Measurements from ENCODE around the gene SMAD7. TPM values are rescaled to one million over a fixed set of nuclear protein-coding genes. Genes with fewer than 3 reads are reported as not detected.

SMAD7 gene
- total RNA-seq, 2 experiments from 2014 or later: 9.0 to 9.4 TPM

GRCh38 chr18:48887294-48887904 is 63.4 kb downstream of the SMAD7 start:
- H3K27me3 Mint-ChIP-seq: no peaks in the 10 kb centered on the region
- no peak overlapping the region for H3K4me3 Mint-ChIP-seq
- no peak for DNase-seq
- H3K27ac Mint-ChIP-seq: no peak overlapping the region
- H3K9me3 Mint-ChIP-seq: no peaks in the 10 kb centered on the region
- H3K36me3 Mint-ChIP-seq: no peaks in the 10 kb centered on the region
- H3K4me1 Mint-ChIP-seq: peaks cover 2% of the 10 kb centered on the region

- Mint-ChIP-seq H3K27me3 (no peaks in the 10 kb centered on the region), H3K4me3 (no peak overlapping the region), H3K36me3 (no peaks in the 10 kb centered on the region), H3K4me1 (peaks cover 2% of the 10 kb centered on the region), H3K27ac (no peak overlapping the region), H3K9me3 (no peaks in the 10 kb centered on the region)
- no peak for DNase-seq
Observed at GRCh38 chr18:48886520-48887293, 64.1 kb downstream of the SMAD7 start.

- Mint-ChIP-seq H3K4me1 (peaks cover 2% of the 10 kb centered on the region), H3K4me3 (no peak overlapping the region), H3K36me3 (no peaks in the 10 kb centered on the region), H3K27me3 (no peaks in the 10 kb centered on the region), H3K27ac (no peak overlapping the region), H3K9me3 (peaks cover 1% of the 10 kb centered on the region)
- DNase-seq: no peak
Observed at GRCh38 chr18:48885924-48886400, 64.8 kb downstream of the SMAD7 start.

GRCh38 chr18:48885266-48885923 is 65.4 kb downstream of the SMAD7 start:
- Mint-ChIP-seq H3K36me3 (no peaks in the 10 kb centered on the region), H3K27ac (no peak overlapping the region), H3K27me3 (no peaks in the 10 kb centered on the region), H3K9me3 (peaks cover 2% of the 10 kb centered on the region), H3K4me1 (peaks cover 5% of the 10 kb centered on the region), H3K4me3 (no peak overlapping the region)
- DNase-seq: no peak

- Mint-ChIP-seq H3K4me3 (no peak overlapping the region), H3K27ac (no peak overlapping the region), H3K36me3 (no peaks in the 10 kb centered on the region), H3K4me1 (peaks cover 5% of the 10 kb centered on the region), H3K27me3 (no peaks in the 10 kb centered on the region), H3K9me3 (peaks cover 2% of the 10 kb centered on the region)
- no peak for DNase-seq
Observed at GRCh38 chr18:48884771-48885170, 66.0 kb downstream of the SMAD7 start.

- H3K4me3 Mint-ChIP-seq: no peak overlapping the region
- H3K36me3 Mint-ChIP-seq: no peaks in the 10 kb centered on the region
- no peaks in the 10 kb centered on the region for H3K27me3 Mint-ChIP-seq
- H3K4me1 Mint-ChIP-seq: peaks cover 5% of the 10 kb centered on the region
- peaks cover 2% of the 10 kb centered on the region for H3K9me3 Mint-ChIP-seq
- no peak overlapping the region for H3K27ac Mint-ChIP-seq
- DNase-seq: no peak
Observed at GRCh38 chr18:48884306-48884705, 66.5 kb downstream of the SMAD7 start.

- peaks cover 2% of the 10 kb centered on the region for H3K9me3 Mint-ChIP-seq
- no peak overlapping the region for H3K4me3 Mint-ChIP-seq
- peaks cover 4% of the 10 kb centered on the region for H3K27me3 Mint-ChIP-seq
- peaks cover 4% of the 10 kb centered on the region for H3K4me1 Mint-ChIP-seq
- no peak for DNase-seq
- no peaks in the 10 kb centered on the region for H3K36me3 Mint-ChIP-seq
- no peak overlapping the region for H3K27ac Mint-ChIP-seq
Observed at GRCh38 chr18:48882379-48882778, 68.4 kb downstream of the SMAD7 start.

GRCh38 chr18:48880931-48881330 is 69.8 kb downstream of the SMAD7 start:
- H3K4me1 Mint-ChIP-seq: peaks cover 4% of the 10 kb centered on the region
- H3K4me3 Mint-ChIP-seq: no peak overlapping the region
- peaks cover 2% of the 10 kb centered on the region for H3K9me3 Mint-ChIP-seq
- H3K36me3 Mint-ChIP-seq: no peaks in the 10 kb centered on the region
- H3K27ac Mint-ChIP-seq: no peak overlapping the region
- peaks cover 4% of the 10 kb centered on the region for H3K27me3 Mint-ChIP-seq
- no peak for DNase-seq

GRCh38 chr18:48879008-48879431 is 71.7 kb downstream of the SMAD7 start:
- H3K4me1 Mint-ChIP-seq: peaks cover 4% of the 10 kb centered on the region
- no peak overlapping the region for H3K27ac Mint-ChIP-seq

GRCh38 chr18:48878471-48878870 is 72.3 kb downstream of the SMAD7 start:
- H3K27me3 Mint-ChIP-seq: peaks cover 4% of the 10 kb centered on the region
- H3K4me3 Mint-ChIP-seq: no peak overlapping the region
- no peak for DNase-seq
- no peaks in the 10 kb centered on the region for H3K36me3 Mint-ChIP-seq
- no peak overlapping the region for H3K27ac Mint-ChIP-seq
- H3K9me3 Mint-ChIP-seq: peaks cover 2% of the 10 kb centered on the region
- peaks cover 4% of the 10 kb centered on the region for H3K4me1 Mint-ChIP-seq

More at GRCh38 chr18:48879008-48879431, 71.7 kb downstream of the SMAD7 start:
- Mint-ChIP-seq H3K36me3 (no peaks in the 10 kb centered on the region), H3K4me3 (no peak overlapping the region), H3K27me3 (peaks cover 4% of the 10 kb centered on the region), H3K9me3 (peaks cover 2% of the 10 kb centered on the region)
- no peak for DNase-seq

GRCh38 chr18:48877941-48878340 is 72.8 kb downstream of the SMAD7 start:
- H3K4me1 Mint-ChIP-seq: peaks cover 8% of the 10 kb centered on the region
- H3K4me3 Mint-ChIP-seq: no peak overlapping the region
- H3K27me3 Mint-ChIP-seq: peaks cover 4% of the 10 kb centered on the region

GRCh38 chr18:48876590-48876989 is 74.2 kb downstream of the SMAD7 start:
- peaks cover 4% of the 10 kb centered on the region for H3K27me3 Mint-ChIP-seq
- peaks cover 2% of the 10 kb centered on the region for H3K9me3 Mint-ChIP-seq
- no peak overlapping the region for H3K27ac Mint-ChIP-seq
- H3K4me1 Mint-ChIP-seq: peaks cover 11% of the 10 kb centered on the region
- H3K4me3 Mint-ChIP-seq: no peak overlapping the region
- no peaks in the 10 kb centered on the region for H3K36me3 Mint-ChIP-seq
- no peak for DNase-seq

More at GRCh38 chr18:48877941-48878340, 72.8 kb downstream of the SMAD7 start:
- Mint-ChIP-seq H3K36me3 (no peaks in the 10 kb centered on the region), H3K27ac (no peak overlapping the region), H3K9me3 (peaks cover 2% of the 10 kb centered on the region)
- no peak for DNase-seq

GRCh38 chr18:48875942-48876511 is 74.7 kb downstream of the SMAD7 start:
- Mint-ChIP-seq H3K9me3 (peaks cover under 1% of the 10 kb centered on the region), H3K27ac (no peak overlapping the region), H3K36me3 (no peaks in the 10 kb centered on the region)

GRCh38 chr18:48875314-48875941 is 75.3 kb downstream of the SMAD7 start:
- H3K27me3 Mint-ChIP-seq: peaks cover 4% of the 10 kb centered on the region
- no peak overlapping the region for H3K4me3 Mint-ChIP-seq
- no peak overlapping the region for H3K27ac Mint-ChIP-seq
- DNase-seq: no peak
- H3K9me3 Mint-ChIP-seq: no peaks in the 10 kb centered on the region
- peaks cover 8% of the 10 kb centered on the region for H3K4me1 Mint-ChIP-seq
- H3K36me3 Mint-ChIP-seq: no peaks in the 10 kb centered on the region

More at GRCh38 chr18:48875942-48876511, 74.7 kb downstream of the SMAD7 start:
- Mint-ChIP-seq H3K27me3 (peaks cover 4% of the 10 kb centered on the region), H3K4me3 (no peak overlapping the region), H3K4me1 (peaks cover 11% of the 10 kb centered on the region)
- DNase-seq: no peak
